Suprapubic skin (tissue), 4 donors: ENCODE data around the gene NCK1. TPM values are rescaled to one million over a fixed set of nuclear protein-coding genes. Genes with fewer than 3 reads are reported as not detected.

Source experiments
- DNase-seq, 2 donors: peaks; one replicate each; pipeline ENCODE4 v3.0.0-alpha.2; 2019; ENCODE audit warnings: low spot score in 2 of 2
- H3K27ac ChIP-seq: fragments of 200-600 bp; sonication (generic); one replicate; pipeline ENCODE4 v1.5.1; 2019
- H3K27me3 ChIP-seq: fragments of 200-600 bp; sonication (generic); one replicate; pipeline ENCODE4 v1.5.1; 2019
- H3K36me3 ChIP-seq: fragments of 200-600 bp; sonication (generic); one replicate; pipeline ENCODE4 v1.5.1; 2019
- H3K4me1 ChIP-seq: fragments of 200-600 bp; sonication (generic); one replicate; pipeline ENCODE4 v1.5.1; 2019
- H3K4me3 ChIP-seq: fragments of 200-600 bp; sonication (generic); one replicate; pipeline ENCODE4 v1.5.1; 2019; ENCODE audit warnings: mild to moderate bottlenecking
- H3K9me3 ChIP-seq: fragments of 200-600 bp; sonication (generic); one replicate; pipeline ENCODE4 v1.5.1; 2019
- CTCF ChIP-seq, 2 donors: fragments of 200-600 bp in 1 of 2; fragments of 450-650 bp in 1 of 2; sonication (generic) in 1 of 2; IDR thresholded peaks; one replicate each; pipeline ENCODE4 v1.5.1; 2016 to 2019; ENCODE audit warnings: antibody characterized with exemption in 2 of 2, mild to moderate bottlenecking in 1 of 2, moderate library complexity in 1 of 2
- EP300 ChIP-seq: sonication (generic); formaldehyde crosslinking; IDR thresholded peaks from one replicate; pipeline ENCODE4 v1.6.1; 2017; ENCODE audit warnings: antibody characterized with exemption
- POLR2A ChIP-seq, 2 donors: fragments of 450-650 bp; IDR thresholded peaks; one replicate each; pipeline ENCODE4 v1.6.1; 2017; ENCODE audit warnings: antibody characterized with exemption in 2 of 2, mild to moderate bottlenecking in 2 of 2, moderate library complexity in 2 of 2
- POLR2AphosphoS5 ChIP-seq, 3 donors: sonication (generic); formaldehyde crosslinking; IDR thresholded peaks; one replicate each; pipeline ENCODE4 v1.6.1; 2017; ENCODE audit warnings: antibody characterized with exemption in 3 of 3
- WGBS: methylation state at CpG from one replicate; pipeline ENCODE4 v1.1.5; 2018; 5-methylcytosine and 5-hydroxymethylcytosine counted together
- total RNA-seq, 4 donors: library from RNA; depleted of rRNA; stranded (reverse); fragments of >200 nt; gene quantifications; one replicate each; pipeline ENCODE4 v1.1.0, GENCODE V29; 2016

Gene NCK1
- total RNA-seq, 4 donors from 2014 or later, result 38.5 to 46.3 (median 43.7) TPM

DNA sequence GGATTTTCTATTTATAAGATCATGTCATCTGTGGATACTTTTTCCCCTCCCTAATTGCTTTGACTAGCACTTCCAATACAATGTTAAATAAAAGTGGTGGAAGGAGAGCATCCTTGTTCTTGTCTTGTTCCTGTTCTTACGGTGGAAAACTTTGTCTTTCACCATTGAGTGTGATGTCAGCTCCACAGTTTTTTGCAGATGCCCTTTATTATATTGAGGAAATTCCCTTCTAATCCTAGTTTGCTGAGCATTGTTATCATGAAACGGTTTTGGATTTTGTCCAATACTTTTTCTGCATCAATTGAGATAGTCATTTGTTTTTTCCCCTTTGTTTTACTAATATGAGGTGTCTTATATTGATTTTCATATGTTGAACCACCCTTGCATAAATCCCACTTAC, 75.8 kb downstream of the NCK1 start:
- H3K4me1 ChIP-seq, result peaks cover 53% of the 10 kb centered on the region
- peaks cover 17% of the 10 kb centered on the region for H3K36me3 ChIP-seq
- no peak overlapping the region for H3K27ac ChIP-seq
- 47% methylated on average over 2 of the region's 2 CpGs for WGBS
- DNase-seq, result no peak
- no peaks in the 10 kb centered on the region for H3K9me3 ChIP-seq
- no peak for TF ChIP-seq CTCF (IDR thresholded peaks at IDR 0.05)
- TF ChIP-seq POLR2A (IDR thresholded peaks at IDR 0.05), result no peak
- TF ChIP-seq POLR2AphosphoS5 (IDR thresholded peaks at IDR 0.05), result no peak
- no peak for TF ChIP-seq EP300
- no peak overlapping the region for H3K4me3 ChIP-seq
- no peaks in the 10 kb centered on the region for H3K27me3 ChIP-seq

DNA sequence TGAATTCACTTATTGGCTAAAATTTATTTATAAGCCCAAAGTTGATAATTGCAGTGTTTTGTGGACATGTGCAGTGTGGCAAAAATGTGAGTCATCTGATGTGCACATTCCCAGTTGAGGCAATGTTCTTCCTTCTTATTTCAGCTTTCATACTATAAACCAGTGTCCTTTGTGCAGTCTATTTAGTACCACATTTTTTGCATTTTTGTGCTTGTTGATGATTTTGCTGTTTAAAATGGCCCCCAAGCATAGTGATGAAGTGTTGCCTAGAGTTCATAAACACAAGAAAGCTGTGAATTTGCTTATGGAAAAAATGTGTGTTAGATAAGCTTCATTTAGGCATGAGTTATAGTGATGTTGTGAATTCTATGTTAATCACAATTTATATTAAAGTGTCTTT, 76.3 kb downstream of the NCK1 start:
- Histone ChIP-seq H3K36me3 (peaks cover 17% of the 10 kb centered on the region), H3K4me1 (peaks cover 53% of the 10 kb centered on the region), H3K27me3 (no peaks in the 10 kb centered on the region), H3K9me3 (no peaks in the 10 kb centered on the region), H3K27ac (no peak overlapping the region), H3K4me3 (no peak overlapping the region)
- TF ChIP-seq POLR2A (IDR thresholded peaks at IDR 0.05), result no peak
- no peak for TF ChIP-seq POLR2AphosphoS5 (IDR thresholded peaks at IDR 0.05)
- no peak for TF ChIP-seq EP300
- no peak for TF ChIP-seq CTCF (IDR thresholded peaks at IDR 0.05)
- DNase-seq, result no peak

- no peaks in the 10 kb centered on the region for H3K27me3 ChIP-seq
- H3K9me3 ChIP-seq, result no peaks in the 10 kb centered on the region
- WGBS, result 74% methylated on average over 1 of the region's 1 CpG
- DNase-seq, result no peak
- TF ChIP-seq EP300, result no peak
- TF ChIP-seq POLR2A (IDR thresholded peaks at IDR 0.05), result no peak
- no peak for TF ChIP-seq POLR2AphosphoS5 (IDR thresholded peaks at IDR 0.05)
- TF ChIP-seq CTCF (IDR thresholded peaks at IDR 0.05), result no peak
- no peak overlapping the region for H3K4me3 ChIP-seq
- H3K27ac ChIP-seq, result no peak overlapping the region
- peaks cover 49% of the 10 kb centered on the region for H3K4me1 ChIP-seq
- H3K36me3 ChIP-seq, result peaks cover 10% of the 10 kb centered on the region
Measured at GRCh38 chr3:136939489-136939888, 77.5 kb downstream of the NCK1 start.

DNA sequence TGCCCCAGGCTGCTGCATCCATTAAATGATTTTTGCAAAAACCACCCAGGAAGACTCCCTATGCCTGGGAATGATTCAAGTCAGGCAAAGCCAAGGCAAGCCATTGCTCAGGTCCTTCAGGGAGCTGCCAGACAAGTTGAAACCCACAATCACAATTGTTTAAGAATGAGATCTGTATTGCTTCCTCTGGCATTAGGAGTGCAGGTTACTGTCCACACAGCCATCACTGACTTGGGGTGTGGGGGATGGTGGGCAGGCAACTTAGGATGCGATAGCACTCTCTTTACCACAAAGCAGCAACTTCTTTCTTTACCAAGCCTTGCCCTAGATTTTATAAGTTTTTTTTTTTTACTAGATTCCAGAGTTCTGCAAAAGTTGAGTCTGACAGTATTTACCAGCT, 80.8 kb downstream of the NCK1 start:
- Histone ChIP-seq H3K27ac (no peak overlapping the region), H3K27me3 (no peaks in the 10 kb centered on the region), H3K9me3 (no peaks in the 10 kb centered on the region), H3K36me3 (peaks cover 9% of the 10 kb centered on the region), H3K4me3 (no peak overlapping the region), H3K4me1 (peaks cover 45% of the 10 kb centered on the region)
- no peak for DNase-seq
- no peak for TF ChIP-seq EP300
- TF ChIP-seq CTCF (IDR thresholded peaks at IDR 0.05), result no peak
- WGBS, result 69% methylated on average over 1 of the region's 1 CpG

- peaks cover 9% of the 10 kb centered on the region for H3K36me3 ChIP-seq
- H3K9me3 ChIP-seq, result no peaks in the 10 kb centered on the region
- no peaks in the 10 kb centered on the region for H3K27me3 ChIP-seq
- no peak for DNase-seq
- H3K4me1 ChIP-seq, result peaks cover 40% of the 10 kb centered on the region
- no peak overlapping the region for H3K4me3 ChIP-seq
- TF ChIP-seq CTCF (IDR thresholded peaks at IDR 0.05) (no peak), POLR2A (IDR thresholded peaks at IDR 0.05) (no peak)
- no peak overlapping the region for H3K27ac ChIP-seq
- 29% methylated on average over 3 of the region's 3 CpGs for WGBS
Measured at GRCh38 chr3:136943436-136943835, 81.4 kb downstream of the NCK1 start.
